ENCODE measurements around the gene PRKN.
A peak's percentile ranks its signal among the peaks of the same experiment; 100 is the strongest.

PRKN gene

DNA sequence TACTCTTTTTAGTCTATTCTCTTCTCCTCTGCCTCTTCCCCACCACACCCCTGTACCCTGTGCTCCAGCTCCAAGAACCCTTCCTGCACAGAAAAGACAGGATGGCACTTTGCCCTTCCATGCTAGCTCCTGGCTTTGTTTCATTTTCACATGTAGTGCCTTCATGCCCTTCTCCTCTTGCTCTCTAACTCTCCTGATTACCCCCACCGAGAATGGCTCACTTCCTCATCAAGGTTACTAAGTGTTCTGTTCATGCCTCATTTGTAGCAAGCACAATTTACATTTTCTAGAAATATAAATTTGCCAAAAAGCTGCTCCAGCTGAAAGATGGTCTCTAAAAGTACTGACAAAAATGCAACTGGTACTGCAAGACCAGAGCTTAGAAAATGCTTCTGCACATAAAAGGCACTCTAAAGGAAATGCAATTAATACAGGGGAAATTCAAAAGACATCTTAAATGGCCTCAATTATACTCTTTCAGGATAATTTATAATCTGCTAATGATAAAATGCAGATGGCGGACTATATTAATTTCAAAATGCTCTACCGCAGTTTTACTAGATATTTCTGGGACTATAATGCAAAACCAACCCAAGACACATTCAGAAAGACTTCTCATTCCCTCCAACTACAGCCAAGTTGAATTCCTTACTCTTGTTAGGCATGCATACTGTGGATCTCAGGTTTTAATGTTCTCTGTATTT is 570.2 kb downstream of the PRKN start:
- no peak for DNase-seq

GRCh38 chr6:162156146-162156545 is 571.4 kb downstream of the PRKN start:
- no peak for DNase-seq

DNA sequence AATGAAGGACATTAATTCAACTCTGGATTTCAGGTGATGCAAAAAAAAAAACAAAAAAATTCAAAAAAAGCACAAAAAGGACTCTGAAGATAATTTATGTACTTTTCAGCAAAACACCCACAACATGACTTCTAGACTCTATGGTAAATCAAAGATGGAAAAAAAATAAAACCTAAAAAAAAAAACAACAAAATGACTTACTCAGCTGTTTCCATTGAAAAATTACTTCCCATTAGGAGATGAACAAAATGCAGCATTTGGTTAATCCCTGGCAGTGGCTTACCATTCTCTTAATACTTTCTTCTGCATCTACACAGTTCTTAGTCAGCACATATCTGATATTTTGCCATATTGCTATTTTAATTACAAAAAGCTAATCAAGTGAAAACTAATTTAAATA is 572.6 kb downstream of the PRKN start:
- DNase-seq = no peak

GRCh38 chr6:162154001-162154400 is 573.6 kb downstream of the PRKN start:
- DNase-seq = no peak

DNA sequence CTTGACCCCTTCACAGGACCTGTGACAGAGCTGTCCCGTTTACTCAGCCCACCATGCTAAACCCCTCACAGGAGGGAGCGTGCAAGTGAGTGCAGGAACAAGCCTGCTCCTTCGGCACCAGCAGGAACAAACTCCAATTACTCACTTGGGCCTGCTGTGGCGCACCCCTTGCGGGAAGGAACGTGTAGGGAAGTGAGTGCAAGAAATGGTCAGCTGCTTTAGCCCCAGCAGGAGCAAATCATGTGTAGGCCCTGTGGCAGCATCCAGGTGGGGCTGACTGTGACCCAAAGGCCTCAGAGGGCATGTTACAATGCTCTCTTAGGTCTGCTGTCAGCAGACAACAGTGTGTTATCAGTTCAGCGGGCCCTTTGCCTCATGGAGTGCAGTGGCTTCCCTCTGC is 574.4 kb downstream of the PRKN start:
- DNase-seq = no peak

DNA sequence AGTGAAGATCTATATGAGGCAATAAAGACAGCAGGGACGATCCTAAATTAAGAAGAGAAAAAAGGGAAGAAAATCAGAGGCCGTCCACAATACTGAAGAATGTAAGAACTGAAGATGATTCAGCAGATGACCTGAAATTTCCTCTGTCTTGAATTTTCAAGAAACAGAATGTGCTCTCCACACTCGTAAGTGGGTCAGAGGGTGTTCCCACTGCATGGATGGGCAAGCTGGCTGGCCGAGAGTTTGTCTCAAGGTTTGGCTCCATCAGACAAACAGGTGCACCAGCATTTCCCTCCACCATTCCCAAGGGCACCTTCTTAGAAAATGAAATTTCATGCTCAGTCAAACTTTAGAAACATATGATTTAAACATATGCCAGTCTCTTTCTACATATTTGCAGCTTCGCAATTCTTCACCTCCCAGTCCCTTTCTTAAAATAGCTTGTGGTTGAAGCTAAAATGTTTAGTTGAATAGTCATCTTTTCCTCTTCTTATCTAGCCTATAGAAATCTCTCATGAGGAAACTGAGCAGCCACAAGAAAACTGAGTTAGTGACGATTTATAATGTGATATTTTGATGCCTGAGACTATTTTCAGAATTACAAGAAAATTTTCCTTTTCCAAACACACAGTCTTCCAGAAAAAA is 576.4 kb downstream of the PRKN start:
- DNase-seq = no peak

DNA sequence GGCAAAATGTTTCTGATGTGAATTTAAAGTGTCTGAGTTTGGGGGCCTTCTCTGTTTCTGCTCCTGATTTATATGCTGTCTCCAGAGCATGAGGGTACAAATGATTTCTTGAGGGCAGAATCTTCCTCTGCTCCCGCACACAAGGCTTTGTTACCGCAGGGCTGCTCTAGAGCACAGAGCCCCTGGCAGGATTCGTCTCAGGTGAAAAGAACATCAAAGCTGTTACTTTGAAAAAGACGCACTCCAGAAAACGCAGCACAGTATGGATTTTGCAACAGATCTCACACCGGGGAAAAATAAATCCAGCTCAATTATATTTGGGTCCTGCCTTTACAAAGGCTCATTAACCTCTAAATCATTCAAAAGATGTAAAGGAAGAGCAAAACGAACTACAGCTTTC is 577.3 kb downstream of the PRKN start:
- DNase-seq = no peak

DNA sequence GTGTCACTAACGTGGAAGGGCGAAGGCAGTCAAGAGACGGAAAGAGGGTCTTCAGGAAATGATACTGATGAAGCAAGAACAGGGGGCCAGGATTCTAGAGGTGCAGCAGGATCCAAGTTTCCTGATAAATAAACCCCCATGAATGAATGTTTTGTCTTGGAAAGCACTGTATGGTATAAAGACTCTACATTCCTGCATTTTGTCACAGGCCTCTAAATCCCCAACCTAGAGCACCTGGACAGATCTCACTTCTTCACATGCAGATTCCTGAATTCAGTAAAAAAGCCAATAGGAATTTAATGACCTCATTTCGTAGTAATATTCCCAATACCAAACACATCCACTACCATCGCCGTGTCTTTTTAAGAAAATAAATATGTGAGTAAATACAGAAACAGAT is 577.8 kb downstream of the PRKN start:
- DNase-seq = no peak

DNA sequence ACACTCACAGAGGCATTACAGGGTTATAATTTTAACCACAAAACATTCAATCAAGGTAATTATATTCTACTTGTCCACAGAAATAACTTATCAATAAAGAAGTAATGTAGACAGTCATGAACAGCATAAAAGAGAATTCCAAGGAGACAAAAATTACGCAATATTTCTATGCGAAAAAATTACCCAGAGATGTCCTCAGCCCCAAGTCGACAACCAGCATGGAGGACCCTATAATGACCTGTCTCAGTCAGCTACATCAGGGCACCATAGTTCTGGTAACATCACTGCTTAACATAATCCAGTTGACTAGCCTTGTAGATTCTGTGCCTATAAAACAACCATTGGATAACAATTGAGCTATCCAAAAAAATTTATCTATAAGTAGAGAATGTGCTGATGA is 579.8 kb downstream of the PRKN start:
- DNase-seq = no peak

GRCh38 chr6:162147281-162147680 is 580.3 kb downstream of the PRKN start:
- DNase-seq = no peak

GRCh38 chr6:162140251-162140852 is 587.2 kb downstream of the PRKN start:
- no peak for DNase-seq

DNA sequence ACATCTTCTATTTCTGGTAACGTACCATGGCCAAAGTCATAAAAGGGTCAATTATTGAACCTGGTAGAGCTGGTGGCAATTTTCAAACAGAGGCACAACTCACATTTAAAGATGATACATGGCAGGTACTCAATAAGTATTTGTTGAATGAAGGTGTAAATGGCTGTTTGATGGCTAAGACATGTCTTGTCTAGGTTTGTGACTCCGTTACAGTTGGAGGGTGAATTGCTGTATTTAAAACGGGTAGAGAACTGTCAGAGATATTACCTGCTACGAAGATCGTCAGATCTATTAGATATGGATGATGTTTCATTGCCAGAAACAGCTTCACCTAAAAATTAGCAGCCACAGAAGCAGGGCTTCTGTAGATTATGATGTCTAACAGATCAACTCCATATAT is 601.9 kb downstream of the PRKN start:
- DNase-seq = no peak

DNA sequence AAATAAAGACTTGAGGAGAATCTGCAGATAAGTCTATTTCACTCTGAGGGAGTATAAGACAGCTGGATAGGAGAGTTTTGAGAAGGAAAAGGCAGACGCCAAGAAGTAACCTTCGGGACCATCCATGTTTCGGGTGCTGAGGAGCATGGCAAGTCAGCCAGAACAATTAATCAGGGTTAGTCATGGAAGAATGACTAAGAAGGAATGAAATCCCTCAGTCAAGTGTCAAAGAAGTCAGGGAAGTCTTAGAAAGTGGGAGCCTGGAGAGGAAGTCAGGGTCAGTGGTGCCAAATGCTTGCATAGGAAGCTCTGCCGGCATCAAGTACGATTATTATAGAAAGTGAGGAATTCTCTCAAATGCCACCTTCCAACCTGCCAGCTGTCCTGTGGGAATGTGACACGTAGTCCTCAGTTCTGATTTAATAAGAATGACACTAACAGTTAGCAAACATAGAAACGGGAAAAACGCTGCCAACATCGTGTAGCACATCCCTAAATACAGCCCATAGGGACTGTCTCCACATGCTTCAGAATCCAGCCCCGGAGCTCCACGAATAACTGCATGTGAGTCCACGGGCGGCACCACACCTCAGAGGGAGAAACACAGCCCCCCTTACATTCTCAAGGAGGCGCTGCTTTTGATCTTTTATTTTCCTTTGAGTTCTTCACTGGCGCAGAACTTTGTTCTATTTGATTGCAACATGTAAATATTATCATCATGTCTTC is 602.7 kb downstream of the PRKN start:
- DNase-seq = no peak

DNA sequence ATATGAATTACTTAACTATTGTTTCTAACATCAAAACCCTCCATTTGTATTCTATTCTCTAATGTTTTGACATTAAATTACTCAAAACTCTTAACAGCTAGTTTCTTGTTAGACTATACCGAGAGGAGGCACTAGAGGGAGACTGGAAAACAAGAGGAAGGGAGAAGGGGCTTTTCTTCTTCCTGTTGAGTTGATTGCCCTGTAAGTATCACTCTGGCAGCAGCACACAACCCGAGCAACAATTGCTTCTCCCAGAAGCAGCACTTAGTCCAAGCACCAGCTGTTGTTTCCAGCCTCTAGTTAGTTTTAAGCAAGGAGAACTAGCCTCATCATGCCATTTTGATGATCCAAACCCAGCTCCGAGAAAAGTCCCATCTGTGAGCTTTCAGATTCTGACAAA is 603.8 kb downstream of the PRKN start:
- DNase-seq = no peak

DNA sequence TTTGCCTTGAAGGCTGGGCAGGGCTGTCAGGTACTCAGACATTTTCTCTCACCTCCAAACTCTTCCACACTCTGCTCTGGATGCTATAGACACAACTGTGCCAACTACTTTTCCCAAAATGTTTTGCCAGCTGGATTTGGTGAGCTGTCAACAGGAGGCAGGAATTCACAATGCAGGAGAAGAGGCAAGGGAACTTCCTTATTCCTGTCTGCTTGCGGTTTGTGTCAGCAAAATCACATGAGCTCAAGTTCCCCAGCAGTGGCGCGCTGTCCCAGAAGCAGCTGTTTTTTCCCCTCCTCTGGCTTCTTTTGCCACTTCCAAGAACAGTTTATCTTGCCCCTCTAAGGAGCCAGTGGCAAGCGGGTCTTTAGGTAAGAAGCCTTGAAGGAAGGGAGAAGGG is 608.2 kb downstream of the PRKN start:
- no peak for DNase-seq

- DNase-seq = no peak
Observed at GRCh38 chr6:162118706-162119105, 608.9 kb downstream of the PRKN start.

- DNase-seq = no peak
Observed at GRCh38 chr6:162116902-162117525, 610.6 kb downstream of the PRKN start.

DNA sequence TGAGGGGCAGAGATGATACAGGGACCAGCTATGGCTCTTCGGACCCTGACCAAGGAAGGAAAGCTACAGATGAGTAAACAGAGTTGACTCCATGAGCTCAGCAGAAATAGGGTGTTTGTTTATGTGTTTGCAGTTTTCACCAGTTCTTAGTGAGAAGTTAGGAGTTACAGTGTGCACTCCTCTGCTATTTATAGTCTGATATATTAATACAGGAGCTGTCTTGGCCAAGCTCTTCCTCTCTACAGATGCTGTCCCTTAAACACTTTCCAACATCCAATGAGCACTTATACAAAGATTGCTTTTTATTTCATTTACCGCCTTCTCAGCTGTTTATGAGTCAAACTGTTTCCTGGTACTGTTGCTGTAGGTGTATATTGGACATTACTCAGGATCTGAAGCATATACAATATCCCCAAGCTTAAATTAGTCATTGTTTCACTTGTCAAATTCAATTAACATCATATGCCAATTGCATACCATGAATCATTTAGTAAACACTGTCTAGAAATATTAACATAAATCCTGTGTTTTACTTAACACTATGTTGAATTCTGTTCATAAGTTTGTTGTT is 618.0 kb downstream of the PRKN start:
- DNase-seq = no peak

- no peak for DNase-seq
Observed at GRCh38 chr6:162108041-162108440, 619.5 kb downstream of the PRKN start.

DNA sequence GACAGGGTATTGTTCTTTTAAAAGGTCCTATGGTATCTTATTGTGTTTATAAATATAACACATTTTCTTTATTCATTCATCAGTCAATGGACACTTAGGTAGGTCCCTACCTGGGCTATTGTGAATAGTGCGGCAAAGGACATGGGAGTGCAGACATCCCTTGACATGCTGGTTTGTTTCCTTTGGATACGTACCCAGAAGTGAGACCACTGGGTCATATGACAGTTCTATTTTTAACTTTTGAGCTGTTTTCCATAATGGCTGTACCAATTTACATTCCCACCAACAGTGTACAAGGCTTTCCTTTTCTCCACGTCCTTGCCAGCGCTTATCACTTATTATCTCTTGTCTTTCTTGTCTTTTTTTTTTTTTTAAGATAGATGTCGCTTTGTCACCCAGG is 627.5 kb downstream of the PRKN start:
- no peak for DNase-seq

DNA sequence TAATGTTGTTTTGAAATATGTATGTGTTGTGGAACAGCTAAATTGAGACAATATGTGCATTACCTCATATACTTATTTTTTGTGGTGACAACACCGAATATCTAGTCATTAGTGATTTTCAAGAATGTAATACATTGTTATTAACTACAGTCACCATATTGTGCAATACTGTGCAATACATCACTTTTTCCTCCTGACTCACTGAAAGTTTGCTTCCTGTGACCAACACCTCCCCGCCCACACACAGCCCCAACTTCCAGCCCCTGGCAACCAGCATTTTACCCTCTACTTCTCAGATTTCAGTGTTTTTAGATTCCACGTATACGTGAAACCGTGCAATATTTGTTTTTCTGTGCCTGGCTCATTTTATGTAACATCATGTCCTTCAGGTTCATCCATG is 627.9 kb downstream of the PRKN start:
- DNase-seq = peak; percentile 24 to 54

DNA sequence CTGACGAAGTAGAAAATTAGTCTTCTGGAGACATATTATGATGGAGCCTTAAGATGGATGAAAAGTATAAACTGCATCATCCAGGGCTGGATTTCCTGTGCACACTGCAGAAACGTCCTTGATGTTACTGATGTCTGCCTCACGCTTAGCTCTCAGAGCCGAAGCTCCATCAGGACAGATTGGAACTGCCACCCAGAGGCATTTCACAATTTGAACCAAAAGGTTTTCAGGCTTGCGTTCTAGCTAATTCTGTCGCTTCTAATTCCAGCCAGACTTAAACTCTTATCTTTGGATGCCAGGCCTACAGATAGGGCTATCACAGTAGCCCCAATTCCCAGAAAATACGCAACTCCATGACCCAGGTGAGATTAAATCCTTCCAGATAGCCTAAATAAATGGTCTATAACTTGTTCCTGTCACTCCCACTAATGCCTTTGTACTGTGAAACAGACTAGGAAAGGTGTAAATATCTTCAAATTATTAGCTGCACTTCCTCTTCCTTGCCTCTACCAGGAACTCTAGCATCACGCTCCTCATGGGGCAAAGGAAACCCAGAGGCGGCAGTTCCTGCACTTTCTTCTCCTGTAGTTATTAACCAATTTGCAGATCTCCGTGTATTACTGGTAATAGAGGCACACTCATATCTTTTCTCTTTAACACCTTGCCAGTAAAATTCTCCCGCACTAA is 634.6 kb downstream of the PRKN start:
- DNase-seq = no peak

Data from activated T-cell treated with anti-CD3 and anti-CD28 coated beads, Interleukin-2, amount 50 U/mL, for 48 hours (primary cell).